Measurements from ENCODE around the gene SLC25A28.

SLC25A28 gene

GRCh38 chr10:99661377-99661763 is 41.1 kb upstream of the SLC25A28 start:
- TF ChIP-seq CTCF (IDR thresholded peaks at IDR 0.05; ENCODE audit: insufficient read depth, low read length) (no peak), POLR2AphosphoS5 (IDR thresholded peaks at IDR 0.05; ENCODE audit: low read depth) (no peak), SPI1 (IDR thresholded peaks at IDR 0.05; ENCODE audit: borderline replicate concordance, low read depth) (no peak), GABPA (IDR thresholded peaks at IDR 0.05; ENCODE audit: low read depth) (no peak)
- TF ChIP-seq, protein P1, sequence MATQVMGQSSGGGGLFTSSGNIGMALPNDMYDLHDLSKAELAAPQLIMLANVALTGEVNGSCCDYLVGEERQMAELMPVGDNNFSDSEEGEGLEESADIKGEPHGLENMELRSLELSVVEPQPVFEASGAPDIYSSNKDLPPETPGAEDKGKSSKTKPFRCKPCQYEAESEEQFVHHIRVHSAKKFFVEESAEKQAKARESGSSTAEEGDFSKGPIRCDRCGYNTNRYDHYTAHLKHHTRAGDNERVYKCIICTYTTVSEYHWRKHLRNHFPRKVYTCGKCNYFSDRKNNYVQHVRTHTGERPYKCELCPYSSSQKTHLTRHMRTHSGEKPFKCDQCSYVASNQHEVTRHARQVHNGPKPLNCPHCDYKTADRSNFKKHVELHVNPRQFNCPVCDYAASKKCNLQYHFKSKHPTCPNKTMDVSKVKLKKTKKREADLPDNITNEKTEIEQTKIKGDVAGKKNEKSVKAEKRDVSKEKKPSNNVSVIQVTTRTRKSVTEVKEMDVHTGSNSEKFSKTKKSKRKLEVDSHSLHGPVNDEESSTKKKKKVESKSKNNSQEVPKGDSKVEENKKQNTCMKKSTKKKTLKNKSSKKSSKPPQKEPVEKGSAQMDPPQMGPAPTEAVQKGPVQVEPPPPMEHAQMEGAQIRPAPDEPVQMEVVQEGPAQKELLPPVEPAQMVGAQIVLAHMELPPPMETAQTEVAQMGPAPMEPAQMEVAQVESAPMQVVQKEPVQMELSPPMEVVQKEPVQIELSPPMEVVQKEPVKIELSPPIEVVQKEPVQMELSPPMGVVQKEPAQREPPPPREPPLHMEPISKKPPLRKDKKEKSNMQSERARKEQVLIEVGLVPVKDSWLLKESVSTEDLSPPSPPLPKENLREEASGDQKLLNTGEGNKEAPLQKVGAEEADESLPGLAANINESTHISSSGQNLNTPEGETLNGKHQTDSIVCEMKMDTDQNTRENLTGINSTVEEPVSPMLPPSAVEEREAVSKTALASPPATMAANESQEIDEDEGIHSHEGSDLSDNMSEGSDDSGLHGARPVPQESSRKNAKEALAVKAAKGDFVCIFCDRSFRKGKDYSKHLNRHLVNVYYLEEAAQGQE (IDR thresholded peaks at IDR 0.05; ENCODE audit: insufficient replicate concordance, low read depth), result no peak
- no peak for DNase-seq (ENCODE audit: low read depth in 1 of 2, low spot score in 1 of 2)
- Histone ChIP-seq H3K27me3 (ENCODE audit: insufficient read depth, poor library complexity, severe bottlenecking) (no peaks in the 10 kb centered on the region), H3K27ac (replicated peaks) (peak overlapping the region; percentile 28), H3K4me3 (replicated peaks; ENCODE audit: insufficient read depth, low read length) (peak overlapping the region; percentile 10; the same call in 1 of the 2 replicates)

- Histone ChIP-seq H3K4me3 (replicated peaks; ENCODE audit: insufficient read depth, low read length) (peak overlapping the region; percentile 97), H3K27me3 (ENCODE audit: insufficient read depth, poor library complexity, severe bottlenecking) (no peaks in the 10 kb centered on the region), H3K27ac (replicated peaks) (peak overlapping the region; percentile 28)
- no peak for DNase-seq (ENCODE audit: low read depth in 1 of 2, low spot score in 1 of 2)
- TF ChIP-seq POLR2AphosphoS5 (IDR thresholded peaks at IDR 0.05; ENCODE audit: low read depth), result no peak
- no peak for TF ChIP-seq SPI1 (IDR thresholded peaks at IDR 0.05; ENCODE audit: borderline replicate concordance, low read depth)
Measured at GRCh38 chr10:99660662-99661376, 40.6 kb upstream of the SLC25A28 start.

- Histone ChIP-seq H3K27me3 (ENCODE audit: insufficient read depth, poor library complexity, severe bottlenecking) (no peaks in the 10 kb centered on the region), H3K4me3 (replicated peaks; ENCODE audit: insufficient read depth, low read length) (peak overlapping the region; percentile 97), H3K27ac (replicated peaks) (peak overlapping the region; percentile 85)
- no peak for DNase-seq (ENCODE audit: low read depth in 1 of 2, low spot score in 1 of 2)
- TF ChIP-seq POLR2AphosphoS5 (IDR thresholded peaks at IDR 0.05; ENCODE audit: low read depth), result no peak
- no peak for TF ChIP-seq SPI1 (IDR thresholded peaks at IDR 0.05; ENCODE audit: borderline replicate concordance, low read depth)
- no peak for TF ChIP-seq CTCF (IDR thresholded peaks at IDR 0.05; ENCODE audit: insufficient read depth, low read length)
- TF ChIP-seq, protein P1 (IDR thresholded peaks at IDR 0.05; ENCODE audit: insufficient replicate concordance, low read depth), result no peak
- no peak for TF ChIP-seq GABPA (IDR thresholded peaks at IDR 0.05; ENCODE audit: low read depth)
Measured at GRCh38 chr10:99659868-99660366, 39.7 kb upstream of the SLC25A28 start.

GRCh38 chr10:99659031-99659867 is 39.0 kb upstream of the SLC25A28 start, which contains the start of gene ENTPD7:
TSS of gene ENTPD7 (plus strand) at chr10:99659509. CDS start at chr10:99659957, 448 bp downstream.
- peak within 1 kb of the TSS; percentile 97 for H3K4me3 ChIP-seq (replicated peaks; ENCODE audit: insufficient read depth, low read length)
- TF ChIP-seq GABPA (IDR thresholded peaks at IDR 0.05; ENCODE audit: low read depth) (peak; percentile 38; the same call in 1 of the 2 replicates), SPI1 (IDR thresholded peaks at IDR 0.05; ENCODE audit: borderline replicate concordance, low read depth) (no peak), POLR2AphosphoS5 (IDR thresholded peaks at IDR 0.05; ENCODE audit: low read depth) (no peak; the same call in 1 of the 2 replicates), CTCF (IDR thresholded peaks at IDR 0.05; ENCODE audit: insufficient read depth, low read length) (no peak)
- TF ChIP-seq, protein P1 (IDR thresholded peaks at IDR 0.05; ENCODE audit: insufficient replicate concordance, low read depth), result no peak
- peak within 1 kb of the TSS; percentile 85 for H3K27ac ChIP-seq (replicated peaks)
- no peaks in the 10 kb centered on the region for H3K27me3 ChIP-seq (ENCODE audit: insufficient read depth, poor library complexity, severe bottlenecking)
- DNase-seq (ENCODE audit: low read depth in 1 of 2, low spot score in 1 of 2), result peak; percentile 91 to 96

All from HL-60 (cell line).